Activated CD8-positive, alpha-beta memory T cell treated with anti-CD3 and anti-CD28 coated beads for 24 hours (primary cell): ENCODE results near the gene SMC1B.
A peak's percentile ranks its signal among the peaks of the same experiment; 100 is the strongest.
"Not testable (repeated sequence)": the region's sequence is repeated elsewhere in the genome, so short reads cannot be mapped to it uniquely, and the experiment has no call there.

Experiments
- DNase-seq: peaks from one replicate; pipeline ENCODE4 v3.0.0-alpha.2; 2020

Gene SMC1B

GRCh38 chr22:45442116-45442515, 28.7 kb upstream of the SMC1B start:
- DNase-seq: no peak

GRCh38 chr22:45441138-45441537, 27.7 kb upstream of the SMC1B start:
- DNase-seq: no peak

DNA sequence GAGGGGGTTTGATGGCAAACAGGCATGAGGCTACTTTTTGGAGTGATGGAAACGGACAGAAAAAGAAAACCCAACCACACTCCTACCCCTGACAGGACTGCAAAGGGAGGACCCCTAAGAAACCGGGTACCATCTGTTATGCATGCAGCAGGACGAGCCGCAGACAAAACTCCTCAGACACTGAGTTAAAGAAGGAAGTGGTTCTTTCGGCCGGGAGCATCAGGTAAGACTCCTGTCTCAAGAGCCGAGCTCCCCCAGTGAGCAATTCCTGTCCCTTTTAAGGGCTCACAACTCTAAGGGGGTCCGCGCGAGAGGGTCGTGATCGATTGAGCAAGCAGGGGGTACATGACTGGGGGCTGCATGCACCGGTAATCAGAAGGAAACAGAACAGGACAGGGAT, 27.3 kb upstream of the SMC1B start:
- DNase-seq: not testable (repeated sequence)

DNA sequence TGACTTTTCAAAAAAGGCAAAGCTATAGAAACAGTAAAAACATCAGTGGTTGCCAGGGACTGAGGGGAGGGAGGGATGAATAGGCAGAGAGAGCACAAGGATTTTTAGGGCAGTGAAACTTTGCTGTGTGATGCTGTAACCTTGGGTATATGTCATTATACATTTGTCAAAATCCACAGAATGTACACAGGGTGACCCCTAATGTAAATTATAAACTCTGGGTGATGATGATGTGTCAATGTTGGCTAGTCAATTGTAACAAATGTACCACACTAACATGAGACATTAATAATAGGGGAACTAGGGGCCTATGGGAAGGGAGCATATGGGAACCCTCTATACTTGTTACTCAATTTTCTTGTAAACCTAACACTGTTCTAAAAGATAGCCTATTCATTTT, 24.9 kb upstream of the SMC1B start:
- DNase-seq: no peak

DNA sequence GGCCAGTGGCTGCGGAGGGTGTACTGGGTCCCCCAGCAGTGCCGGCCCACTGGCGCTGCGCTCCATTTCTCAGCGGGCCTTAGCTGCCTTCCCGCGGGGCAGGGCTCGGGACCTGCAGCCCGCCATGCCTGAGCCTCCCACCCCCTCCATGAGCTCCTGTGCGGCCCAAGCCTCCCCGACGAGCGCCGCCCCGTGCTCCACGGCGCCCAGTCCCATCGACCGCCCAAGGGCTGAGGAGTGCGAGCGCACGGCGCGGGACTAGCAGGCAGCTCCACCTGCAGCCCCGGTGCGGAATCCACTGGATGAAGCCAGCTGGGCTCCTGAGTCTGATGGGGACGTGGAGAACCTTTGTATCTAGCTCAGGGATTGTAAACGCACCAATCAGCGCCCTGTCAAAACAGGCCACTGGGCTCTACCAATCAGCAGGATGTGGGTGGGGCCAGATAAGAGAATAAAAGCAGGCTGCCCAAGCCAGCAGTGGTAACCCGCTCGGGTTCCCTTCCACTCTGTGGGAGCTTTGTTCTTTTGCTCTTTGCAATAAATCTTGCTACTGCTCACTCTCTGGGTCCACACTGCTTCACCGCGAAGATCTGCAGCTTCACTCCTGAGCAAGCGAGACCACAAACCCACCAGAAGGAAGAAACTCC, 23.6 kb upstream of the SMC1B start:
- peak; percentile 62 for DNase-seq

GRCh38 chr22:45435544-45436139, 22.2 kb upstream of the SMC1B start:
- peak; percentile 89 for DNase-seq

DNA sequence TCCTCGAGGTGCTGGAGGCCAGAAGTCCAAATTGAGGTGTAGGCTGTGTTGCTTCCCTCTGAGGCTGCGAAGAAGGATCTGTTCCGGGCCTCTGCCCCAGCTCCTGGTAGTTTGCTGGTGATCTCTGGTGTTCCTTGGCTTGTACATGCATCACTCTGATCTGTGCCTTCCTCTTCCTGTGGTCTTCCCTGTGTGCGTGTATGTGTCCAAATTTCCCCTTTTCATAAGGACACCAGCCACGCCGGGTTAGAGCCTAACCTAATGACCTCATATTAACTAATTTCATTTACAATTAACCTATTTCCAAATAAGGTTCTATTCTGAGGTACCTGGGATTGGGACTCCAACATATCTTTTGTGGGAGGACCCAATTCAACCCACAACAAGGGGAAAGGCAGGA, 21.6 kb upstream of the SMC1B start:
- no peak for DNase-seq

DNA sequence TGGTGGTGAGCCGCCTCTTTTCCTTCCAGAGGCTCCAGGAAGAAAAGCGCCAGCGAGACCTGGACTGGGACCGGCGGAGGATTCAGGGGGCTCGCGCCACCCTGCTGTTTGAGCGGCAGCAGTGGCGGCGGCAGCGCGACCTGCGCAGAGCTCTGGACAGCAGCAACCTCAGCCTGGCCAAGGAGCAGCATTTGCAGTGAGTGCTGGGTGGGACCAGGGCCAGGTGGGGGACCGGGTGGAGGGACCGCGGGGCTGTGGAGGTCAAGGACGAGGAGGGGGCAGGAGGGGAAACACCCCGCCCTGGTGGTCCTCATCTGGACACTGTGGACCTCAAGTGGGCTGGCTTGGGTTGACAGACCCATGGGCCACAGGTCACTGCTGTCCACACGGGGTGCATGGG, 17.5 kb upstream of the SMC1B start:
- DNase-seq: no peak

- DNase-seq: no peak
Observed at GRCh38 chr22:45429981-45430775, 16.8 kb upstream of the SMC1B start.

- no peak for DNase-seq
Observed at GRCh38 chr22:45429424-45429823, 16.0 kb upstream of the SMC1B start.

DNA sequence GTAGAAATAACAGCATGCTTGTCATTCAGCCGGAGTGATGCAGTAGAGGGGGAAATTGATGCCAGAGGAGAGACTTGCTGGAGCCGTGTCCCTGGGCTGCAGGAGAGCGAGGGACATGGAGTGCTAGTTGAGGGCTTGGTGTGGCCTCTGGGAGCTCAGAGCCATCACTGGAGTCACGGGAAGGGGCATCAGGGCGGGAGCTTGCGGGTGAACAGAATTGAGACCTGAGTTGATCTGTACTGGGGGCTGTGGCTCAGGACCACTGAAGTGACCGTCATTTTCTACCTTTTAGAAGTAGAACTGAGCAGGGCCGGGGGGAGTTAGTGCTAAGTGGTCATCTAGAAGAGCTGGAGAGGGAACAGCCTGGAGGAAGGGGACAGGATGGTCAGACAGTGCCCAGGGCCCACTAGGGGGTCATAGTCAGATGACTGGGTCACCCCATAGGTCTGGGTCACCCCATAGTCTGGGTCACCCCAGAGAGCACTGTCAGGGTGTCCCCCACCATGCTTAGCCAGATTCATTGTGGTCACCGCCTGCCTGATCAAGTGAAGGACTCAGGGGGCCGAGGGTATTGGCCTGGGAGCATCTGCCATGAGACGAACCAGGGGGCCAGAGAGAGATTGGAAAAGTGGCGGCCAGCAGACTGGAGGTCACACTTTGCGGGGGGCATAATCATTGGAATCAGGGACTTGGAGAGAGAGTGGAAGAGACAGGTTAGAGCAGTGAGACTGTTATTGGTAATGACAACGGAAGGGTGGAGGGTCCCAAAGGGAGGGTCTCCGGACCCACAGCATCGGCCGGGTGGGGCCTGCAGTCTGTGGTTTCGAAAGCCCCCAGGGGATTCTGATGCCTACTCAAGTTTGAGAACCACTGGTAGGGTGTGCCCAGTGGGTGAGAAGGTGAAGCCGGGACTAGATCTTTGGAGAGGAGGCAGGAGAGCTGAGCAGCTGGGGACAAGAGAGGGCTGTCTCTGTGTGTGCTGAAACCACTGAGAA, 15.3 kb upstream of the SMC1B start:
- DNase-seq: no peak

DNA sequence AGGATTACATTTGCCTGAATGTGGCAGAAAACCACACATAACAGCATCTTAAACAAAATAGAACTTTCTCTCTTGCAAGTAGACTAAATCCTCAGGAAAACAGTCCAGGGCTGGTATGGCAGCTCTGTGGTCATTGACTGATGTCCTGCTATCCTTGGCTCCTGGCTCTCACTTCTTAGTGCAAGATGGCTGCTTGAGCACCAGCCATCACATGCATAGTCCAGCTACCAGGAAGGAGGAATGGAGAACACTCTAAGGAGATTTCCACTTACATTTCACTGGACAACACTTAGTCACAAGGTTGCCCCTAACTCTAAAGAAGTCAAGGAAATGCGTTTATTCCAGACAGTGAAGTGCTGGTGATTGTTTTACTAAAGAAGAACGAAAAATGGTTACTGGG, 13.7 kb upstream of the SMC1B start:
- DNase-seq: no peak

DNA sequence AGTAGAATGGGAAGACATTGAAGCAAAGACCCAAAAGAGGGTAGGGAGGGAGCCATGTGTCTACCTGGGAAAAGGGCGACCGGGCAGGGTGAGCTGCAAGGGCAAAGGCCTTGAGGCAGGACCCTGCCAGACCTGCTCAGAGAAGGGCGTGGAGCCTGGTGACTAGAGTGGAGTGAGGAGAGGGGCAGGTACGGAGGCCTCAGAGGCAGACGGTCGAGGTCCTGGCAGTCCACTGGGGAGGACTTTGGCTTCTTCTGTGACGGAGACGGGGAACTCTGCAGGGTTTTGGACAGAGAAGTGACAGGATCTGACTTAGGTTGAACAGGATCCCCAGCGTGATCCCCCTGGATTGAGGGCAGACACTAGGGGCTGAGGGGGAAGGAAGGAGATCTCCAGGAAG, 13.0 kb upstream of the SMC1B start:
- DNase-seq: peak; percentile 40

DNA sequence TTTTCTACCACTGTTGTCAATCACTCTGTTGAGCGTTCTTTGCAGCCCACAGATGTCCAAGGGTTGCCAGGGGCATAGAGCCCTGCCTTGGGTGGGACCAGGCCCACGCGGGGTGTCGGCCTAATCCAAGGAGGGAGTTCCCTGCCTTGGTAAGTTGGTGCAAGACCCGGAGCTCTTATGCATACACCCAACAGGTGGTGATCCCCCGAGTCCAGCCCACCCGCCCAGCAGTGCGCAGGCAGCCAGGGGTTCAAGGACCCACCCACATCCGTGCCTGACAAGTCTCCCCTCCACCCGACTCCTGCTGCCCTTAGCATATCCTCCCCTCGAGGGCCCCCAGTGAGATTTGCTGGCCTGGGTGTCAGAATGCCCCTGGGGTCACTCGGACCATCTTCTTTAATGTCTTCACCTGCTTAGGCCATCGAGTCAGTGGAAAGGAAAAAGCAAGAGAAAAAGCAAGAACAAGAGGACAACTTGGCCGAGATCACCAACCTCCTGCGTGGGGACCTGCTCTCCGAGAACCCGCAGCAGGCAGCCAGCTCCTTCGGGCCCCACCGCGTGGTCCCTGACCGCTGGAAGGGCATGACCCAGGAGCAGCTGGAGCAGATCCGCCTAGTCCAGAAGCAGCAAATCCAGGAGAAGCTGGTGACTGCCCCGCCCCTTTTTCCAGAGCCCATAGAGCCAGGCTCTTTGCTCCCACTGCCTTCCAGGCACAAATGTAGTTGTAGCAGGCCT, 12.3 kb upstream of the SMC1B start:
- DNase-seq: peak; percentile 49

DNA sequence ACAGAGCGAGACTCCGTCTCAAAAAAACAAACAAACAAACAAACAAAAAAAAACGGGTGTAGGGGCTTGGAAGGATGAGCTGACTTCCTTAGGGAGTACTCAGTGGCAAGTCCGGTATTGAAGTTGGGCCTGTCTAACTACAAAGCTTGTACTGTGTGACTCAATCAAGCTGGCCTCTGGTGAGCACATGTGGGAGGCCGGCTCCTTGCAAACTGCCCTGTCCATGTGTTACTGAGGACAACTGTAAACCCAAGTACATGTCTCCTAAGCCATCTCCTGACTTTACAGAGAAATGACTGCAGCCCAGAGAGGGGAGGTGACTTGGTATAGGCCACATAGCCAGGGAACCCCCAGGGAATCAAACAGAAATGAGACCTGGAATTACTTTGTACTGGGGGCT, 11.7 kb upstream of the SMC1B start:
- DNase-seq: peak; percentile 30

DNA sequence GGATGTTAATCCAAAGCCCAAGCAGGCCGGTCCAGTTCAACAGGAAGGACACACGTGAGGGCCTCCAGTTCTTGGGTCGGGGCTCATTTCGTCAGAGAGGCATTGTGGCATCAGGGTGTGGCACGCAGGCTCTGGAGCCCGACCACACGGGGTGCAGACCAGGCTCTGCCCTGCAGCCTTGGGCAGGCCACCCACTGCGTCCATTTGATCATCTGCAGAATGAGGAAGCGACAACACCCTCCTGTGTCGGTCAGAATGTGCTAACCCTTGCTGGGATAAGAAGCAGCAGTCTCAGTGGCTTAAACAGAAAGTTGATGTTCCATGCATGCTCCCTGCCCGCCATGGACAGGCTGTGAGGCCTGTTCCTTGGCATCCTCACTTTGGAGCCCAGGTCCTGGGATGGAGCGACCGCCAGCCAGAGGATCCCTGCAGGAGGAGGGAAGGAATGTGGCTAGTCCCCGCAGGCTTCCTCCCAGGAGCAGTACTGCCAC, 10.9 kb upstream of the SMC1B start:
- peak; percentile 44 for DNase-seq

DNA sequence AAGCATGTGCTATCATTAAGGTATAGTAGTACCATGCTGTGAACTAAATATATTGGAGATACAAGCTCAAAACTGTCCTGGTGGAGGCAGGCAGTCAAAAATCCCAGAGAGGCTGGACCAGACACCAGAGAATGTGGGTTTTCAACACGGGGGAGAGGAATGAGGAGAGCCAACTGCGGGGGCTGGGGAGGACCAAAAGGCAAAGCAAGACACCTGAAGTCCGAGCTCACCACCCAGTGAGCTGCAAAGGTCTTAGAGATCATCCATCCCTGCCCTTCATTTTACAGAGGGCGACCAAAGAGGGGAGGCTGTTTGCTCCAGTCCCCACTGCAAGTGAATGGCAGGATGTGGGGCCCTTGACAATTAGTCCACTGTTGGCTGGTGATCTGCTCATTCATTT, 10.1 kb upstream of the SMC1B start:
- DNase-seq: peak; percentile 40

- peak; percentile 45 for DNase-seq
Observed at GRCh38 chr22:45422237-45422983, 9.0 kb upstream of the SMC1B start.

- no peak for DNase-seq
Observed at GRCh38 chr22:45421349-45422055, 8.1 kb upstream of the SMC1B start.

GRCh38 chr22:45420539-45420938, 7.1 kb upstream of the SMC1B start:
- DNase-seq: no peak

- no peak for DNase-seq
Observed at GRCh38 chr22:45420011-45420410, 6.6 kb upstream of the SMC1B start.
